Stimulated activated CD8-positive, alpha-beta memory T cell treated with anti-CD3 and anti-CD28 coated beads, Interleukin-15, amount 100 ng/mL, for 48 hours (primary cell): ENCODE data around the gene SLF2.

Source experiments
- DNase-seq, 2 donors: peaks; one replicate each; pipeline ENCODE4 v3.0.0-alpha.2; 2020; ENCODE audit warnings: low read depth in 2 of 2

Gene SLF2

GRCh38 chr10:100999742-101000126 lies 87.0 kb downstream of the SLF2 start, which contains the start of gene LZTS2:
TSS of gene LZTS2 (plus strand) at chr10:100999808. CDS start at chr10:101002539, 2,731 bp downstream.
- DNase-seq = no peak

GRCh38 chr10:101000127-101000914 lies 87.6 kb downstream of the SLF2 start:
- no peak for DNase-seq

GRCh38 chr10:101000915-101001658 lies 88.3 kb downstream of the SLF2 start:
- DNase-seq = no peak

GRCh38 chr10:101001659-101002035 lies 88.9 kb downstream of the SLF2 start:
- no peak for DNase-seq

GRCh38 chr10:101002456-101002855 lies 89.7 kb downstream of the SLF2 start:
- no peak for DNase-seq

GRCh38 chr10:101003639-101004206 lies 91.0 kb downstream of the SLF2 start:
- no peak for DNase-seq

GRCh38 chr10:101005361-101005760 lies 92.6 kb downstream of the SLF2 start:
- DNase-seq = no peak

GRCh38 chr10:101005869-101006567 lies 93.3 kb downstream of the SLF2 start:
- no peak for DNase-seq

- DNase-seq = no peak
Observed at GRCh38 chr10:101006593-101007098, 93.9 kb downstream of the SLF2 start.

GRCh38 chr10:101007099-101007711 lies 94.4 kb downstream of the SLF2 start:
- DNase-seq = no peak

- no peak for DNase-seq
Observed at GRCh38 chr10:101007915-101008822, 95.4 kb downstream of the SLF2 start.

- no peak for DNase-seq
Observed at GRCh38 chr10:101008823-101009423, 96.2 kb downstream of the SLF2 start.

GRCh38 chr10:101010329-101010728 lies 97.6 kb downstream of the SLF2 start:
- no peak for DNase-seq

- DNase-seq = no peak
Observed at GRCh38 chr10:101011517-101012423, 99.0 kb downstream of the SLF2 start.

GRCh38 chr10:101012525-101013364 lies 100.0 kb downstream of the SLF2 start:
- DNase-seq = peak; percentile 63 to 65

- no peak for DNase-seq
Observed at GRCh38 chr10:101013365-101013825, 100.6 kb downstream of the SLF2 start.

- no peak for DNase-seq
Observed at GRCh38 chr10:101014230-101014884, 101.6 kb downstream of the SLF2 start.
